Calu3 (cell line): ENCODE measurements around the gene SYT7. TPM values are rescaled to one million over a fixed set of nuclear protein-coding genes. Genes with fewer than 3 reads are reported as not detected.
"Not testable (repeated sequence)": the region's sequence is repeated elsewhere in the genome, so short reads cannot be mapped to it uniquely, and the experiment has no call there.

Experiments
- BruUV-seq: library from RNA; stranded (reverse); fragments of 400-500 nt; replicated peaks from 2 replicates; lab custom pipeline; 2021; lab: Mats Ljungman, UMichigan
- CTCF ChIA-PET: fragments of 300-600 bp; sonication (Branson Sonifier 250); formaldehyde crosslinking; loops from one replicate; lab custom pipeline; 2022; ENCODE audit warnings: antibody characterized with exemption; lab: Charles Lee
- DNase-seq: peaks from one replicate; pipeline ENCODE4 v3.0.0; 2022
- H3K27ac Mint-ChIP-seq: one replicate; pipeline ENCODE4 v1.8.0; 2022; ENCODE audit warnings: mixed read lengths; ENCODE audit not compliant: unreplicated experiment
- H3K27me3 Mint-ChIP-seq: one replicate; pipeline ENCODE4 v1.8.0; 2022; ENCODE audit warnings: mixed read lengths; ENCODE audit not compliant: unreplicated experiment
- H3K36me3 Mint-ChIP-seq: one replicate; pipeline ENCODE4 v1.8.0; 2022; ENCODE audit warnings: mild to moderate bottlenecking, moderate library complexity, mixed read lengths; ENCODE audit not compliant: insufficient read depth, unreplicated experiment
- H3K4me1 Mint-ChIP-seq: one replicate; pipeline ENCODE4 v1.8.0; 2022; ENCODE audit warnings: mild to moderate bottlenecking, low read depth, mixed read lengths; ENCODE audit not compliant: unreplicated experiment
- H3K4me3 Mint-ChIP-seq: one replicate; pipeline ENCODE4 v1.8.0; 2022; ENCODE audit warnings: mild to moderate bottlenecking, low read depth, moderate library complexity, mixed read lengths; ENCODE audit not compliant: unreplicated experiment
- H3K9me3 Mint-ChIP-seq: one replicate; pipeline ENCODE4 v1.8.0; 2022; ENCODE audit warnings: low read depth, mixed read lengths; ENCODE audit not compliant: unreplicated experiment
- intact Hi-C: fragments of 100-400 bp; cut with micrococcal nuclease; formaldehyde crosslinking; loops from one replicate; pipeline ENCODE4 v1.10.0; 2022; ENCODE audit not compliant: unreplicated experiment
- total RNA-seq: library from RNA; stranded (reverse); gene quantifications from 2 replicates; pipeline ENCODE4 v1.2.3, GENCODE V29; 2022
- TF ChIP-seq, protein P1 (sequence below): fragments of 200-600 bp; IDR thresholded peaks from one replicate; pipeline ENCODE4 v1.8.0; 2022; ENCODE audit warnings: antibody characterized with exemption; ENCODE audit not compliant: unreplicated experiment

SYT7 gene
- total RNA-seq, 1 experiment from 2014 or later = 4.4 TPM

DNA sequence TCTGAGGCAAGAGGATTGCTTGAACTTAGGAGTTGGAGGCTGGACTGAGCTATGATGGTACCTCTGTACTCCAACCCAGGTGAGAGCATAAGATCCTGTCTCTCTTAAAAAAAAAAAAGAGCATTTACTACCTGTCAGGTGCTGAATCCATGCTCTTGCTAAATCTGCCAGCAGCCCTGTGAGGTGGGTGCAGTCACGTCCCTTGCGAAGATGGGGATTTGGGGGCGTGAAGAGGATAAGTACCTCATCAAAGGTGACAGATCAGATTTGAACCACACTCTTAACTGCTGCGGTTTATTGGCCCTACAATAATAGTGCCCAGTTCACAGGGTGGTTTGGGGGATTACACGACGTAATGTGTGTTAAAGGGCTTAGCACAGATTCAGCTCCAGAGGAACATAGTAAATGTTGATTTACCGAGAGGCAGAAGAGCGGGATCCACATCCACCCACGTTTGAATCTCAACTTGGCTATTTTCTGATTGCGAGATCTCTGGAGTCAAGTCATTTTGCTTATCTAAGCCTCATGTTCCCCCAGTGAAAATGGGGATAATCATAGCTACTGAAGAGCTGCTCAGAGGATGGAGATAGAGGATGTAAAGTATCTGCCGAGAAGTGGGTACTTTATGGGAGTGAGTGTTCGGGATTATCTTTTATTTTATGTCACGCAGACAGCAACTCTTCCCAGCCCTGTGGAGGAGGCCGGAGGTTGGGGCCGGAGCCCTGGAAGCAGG is 100.4 kb downstream of the SYT7 start:
- Mint-ChIP-seq H3K4me3 (no peak overlapping the region), H3K36me3 (no peaks in the 10 kb centered on the region), H3K9me3 (no peaks in the 10 kb centered on the region), H3K4me1 (peaks cover 21% of the 10 kb centered on the region), H3K27ac (no peak overlapping the region), H3K27me3 (peaks cover 24% of the 10 kb centered on the region)
- intact Hi-C loops = no loop called here
- BruUV-seq = no TSS peak
- DNase-seq = no peak
- CTCF ChIA-PET = interaction anchor here (0.7 kb wide), 1 partner anchor 37 kb away, joined by 4 read pairs; no protein-coding TSS in a partner anchor
- TF ChIP-seq, protein P1, sequence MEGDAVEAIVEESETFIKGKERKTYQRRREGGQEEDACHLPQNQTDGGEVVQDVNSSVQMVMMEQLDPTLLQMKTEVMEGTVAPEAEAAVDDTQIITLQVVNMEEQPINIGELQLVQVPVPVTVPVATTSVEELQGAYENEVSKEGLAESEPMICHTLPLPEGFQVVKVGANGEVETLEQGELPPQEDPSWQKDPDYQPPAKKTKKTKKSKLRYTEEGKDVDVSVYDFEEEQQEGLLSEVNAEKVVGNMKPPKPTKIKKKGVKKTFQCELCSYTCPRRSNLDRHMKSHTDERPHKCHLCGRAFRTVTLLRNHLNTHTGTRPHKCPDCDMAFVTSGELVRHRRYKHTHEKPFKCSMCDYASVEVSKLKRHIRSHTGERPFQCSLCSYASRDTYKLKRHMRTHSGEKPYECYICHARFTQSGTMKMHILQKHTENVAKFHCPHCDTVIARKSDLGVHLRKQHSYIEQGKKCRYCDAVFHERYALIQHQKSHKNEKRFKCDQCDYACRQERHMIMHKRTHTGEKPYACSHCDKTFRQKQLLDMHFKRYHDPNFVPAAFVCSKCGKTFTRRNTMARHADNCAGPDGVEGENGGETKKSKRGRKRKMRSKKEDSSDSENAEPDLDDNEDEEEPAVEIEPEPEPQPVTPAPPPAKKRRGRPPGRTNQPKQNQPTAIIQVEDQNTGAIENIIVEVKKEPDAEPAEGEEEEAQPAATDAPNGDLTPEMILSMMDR = no peak

DNA sequence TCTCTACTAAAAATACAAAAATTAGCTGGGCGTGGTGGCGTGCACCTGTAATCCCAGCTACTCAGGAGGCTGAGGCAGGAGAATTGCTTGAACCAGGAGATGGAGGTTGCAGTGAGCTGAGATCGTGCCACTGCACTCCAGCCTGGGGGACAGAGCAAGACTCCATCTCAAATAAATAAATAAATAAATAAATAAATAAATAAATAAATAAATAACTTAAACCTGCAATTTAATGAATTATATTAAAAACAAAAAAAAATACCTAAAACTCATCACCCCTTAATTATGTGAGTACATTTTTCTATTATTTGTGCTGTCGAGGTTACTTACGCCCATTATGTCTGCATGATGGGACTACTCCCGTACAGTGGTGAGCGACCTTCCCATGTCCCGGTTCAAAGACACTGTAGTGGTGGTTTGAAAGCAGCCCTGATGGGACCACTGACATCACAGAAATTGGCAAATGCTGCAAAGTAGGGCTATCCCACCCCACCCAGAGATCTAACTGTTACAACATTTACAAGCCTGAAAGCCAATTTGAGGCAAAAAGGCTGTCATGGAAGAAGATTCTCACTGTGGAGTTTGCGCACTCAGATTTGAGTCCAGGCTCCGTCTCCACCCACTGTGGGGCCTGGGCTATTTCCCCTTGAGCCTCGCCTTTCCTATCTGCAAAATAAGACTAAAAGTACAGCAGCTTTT is 101.4 kb downstream of the SYT7 start:
- H3K27ac Mint-ChIP-seq, H3K9me3 Mint-ChIP-seq, BruUV-seq, H3K36me3 Mint-ChIP-seq, H3K4me3 Mint-ChIP-seq, DNase-seq, intact Hi-C loops: not testable (repeated sequence)
- peaks cover 21% of the 10 kb centered on the region for H3K4me1 Mint-ChIP-seq
- CTCF ChIA-PET = interaction anchor here (1.8 to 2.6 kb wide), 2 partner anchors 37 to 159 kb away, joined by 10 to 11 read pairs; no protein-coding TSS in a partner anchor
- H3K27me3 Mint-ChIP-seq = peaks cover 14% of the 10 kb centered on the region

DNA sequence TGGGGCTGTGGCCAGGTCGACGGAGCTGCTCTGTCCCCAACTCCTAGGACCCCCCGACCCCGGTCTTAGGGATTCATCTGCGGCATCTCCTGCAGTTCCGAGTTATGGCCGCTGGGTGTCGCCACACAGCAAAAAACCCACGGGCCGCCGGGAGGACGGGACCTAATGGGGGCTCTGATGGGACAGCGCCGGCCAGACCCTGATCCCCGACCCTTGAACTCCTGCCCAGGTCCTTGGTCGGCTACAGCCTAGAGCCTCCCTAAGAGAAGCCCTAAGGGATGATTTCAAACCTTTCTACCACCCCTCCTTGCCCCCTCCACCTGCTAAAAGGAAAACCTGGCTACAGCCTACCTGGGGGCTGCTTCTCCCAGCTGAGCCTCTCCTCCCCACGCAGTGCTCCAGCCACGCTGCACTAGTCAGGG is 103.1 kb downstream of the SYT7 start:
- TF ChIP-seq, protein P1 = peak; percentile 94
- peaks cover under 1% of the 10 kb centered on the region for H3K27me3 Mint-ChIP-seq
- peaks cover 21% of the 10 kb centered on the region for H3K4me1 Mint-ChIP-seq
- intact Hi-C loops = loop anchor here (1.0 kb wide), 2 partner anchors 40 to 151 kb away; no protein-coding TSS in a partner anchor
- BruUV-seq = no TSS peak
- peak; percentile 60 for DNase-seq
- CTCF ChIA-PET = interaction anchor here (1.0 to 2.6 kb wide), 5 partner anchors 12 to 161 kb away, joined by 3 to 11 read pairs (median 4); no protein-coding TSS in a partner anchor
- H3K27ac Mint-ChIP-seq = no peak overlapping the region
- H3K36me3 Mint-ChIP-seq = no peaks in the 10 kb centered on the region
- no peaks in the 10 kb centered on the region for H3K9me3 Mint-ChIP-seq
- no peak overlapping the region for H3K4me3 Mint-ChIP-seq

DNA sequence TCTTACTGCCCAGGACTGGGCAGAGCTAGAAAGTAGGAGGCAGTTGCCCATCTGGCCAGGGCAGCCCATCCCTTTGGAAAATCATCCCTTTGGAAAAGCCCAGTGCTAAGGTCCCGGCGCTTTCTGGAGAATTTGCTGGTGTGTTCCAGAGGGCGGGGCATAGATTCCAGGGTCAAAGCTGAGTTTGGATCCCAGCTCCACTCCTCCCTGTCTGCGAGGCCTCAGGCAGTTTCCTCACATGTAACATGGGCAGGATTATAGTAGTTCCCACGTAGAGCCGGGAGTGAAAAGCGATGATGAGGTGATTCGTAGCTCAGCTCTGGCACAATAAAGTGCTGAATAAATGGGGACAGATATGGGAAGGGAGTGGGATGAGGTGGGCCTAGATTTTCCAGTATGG is 103.8 kb downstream of the SYT7 start:
- peaks cover 21% of the 10 kb centered on the region for H3K4me1 Mint-ChIP-seq
- TF ChIP-seq, protein P1 = no peak
- CTCF ChIA-PET = interaction anchor here (0.5 to 2.6 kb wide), 5 partner anchors 11 to 521 kb away, joined by 3 to 10 read pairs (median 3); no protein-coding TSS in a partner anchor
- intact Hi-C loops = loop anchor here (1.0 kb wide), 2 partner anchors 40 to 151 kb away; no protein-coding TSS in a partner anchor
- no peaks in the 10 kb centered on the region for H3K9me3 Mint-ChIP-seq
- no TSS peak for BruUV-seq
- no peaks in the 10 kb centered on the region for H3K36me3 Mint-ChIP-seq
- H3K27ac Mint-ChIP-seq = no peak overlapping the region
- DNase-seq = no peak
- no peaks in the 10 kb centered on the region for H3K27me3 Mint-ChIP-seq
- no peak overlapping the region for H3K4me3 Mint-ChIP-seq
